ENCODE data around the gene PHLPP1. TPM values are rescaled to one million over a fixed set of nuclear protein-coding genes. Genes with fewer than 3 reads are reported as not detected.

PHLPP1 gene
- total and polyA plus RNA-seq, 8 donors = 2.1 to 77.0 (median 12.5) TPM

DNA sequence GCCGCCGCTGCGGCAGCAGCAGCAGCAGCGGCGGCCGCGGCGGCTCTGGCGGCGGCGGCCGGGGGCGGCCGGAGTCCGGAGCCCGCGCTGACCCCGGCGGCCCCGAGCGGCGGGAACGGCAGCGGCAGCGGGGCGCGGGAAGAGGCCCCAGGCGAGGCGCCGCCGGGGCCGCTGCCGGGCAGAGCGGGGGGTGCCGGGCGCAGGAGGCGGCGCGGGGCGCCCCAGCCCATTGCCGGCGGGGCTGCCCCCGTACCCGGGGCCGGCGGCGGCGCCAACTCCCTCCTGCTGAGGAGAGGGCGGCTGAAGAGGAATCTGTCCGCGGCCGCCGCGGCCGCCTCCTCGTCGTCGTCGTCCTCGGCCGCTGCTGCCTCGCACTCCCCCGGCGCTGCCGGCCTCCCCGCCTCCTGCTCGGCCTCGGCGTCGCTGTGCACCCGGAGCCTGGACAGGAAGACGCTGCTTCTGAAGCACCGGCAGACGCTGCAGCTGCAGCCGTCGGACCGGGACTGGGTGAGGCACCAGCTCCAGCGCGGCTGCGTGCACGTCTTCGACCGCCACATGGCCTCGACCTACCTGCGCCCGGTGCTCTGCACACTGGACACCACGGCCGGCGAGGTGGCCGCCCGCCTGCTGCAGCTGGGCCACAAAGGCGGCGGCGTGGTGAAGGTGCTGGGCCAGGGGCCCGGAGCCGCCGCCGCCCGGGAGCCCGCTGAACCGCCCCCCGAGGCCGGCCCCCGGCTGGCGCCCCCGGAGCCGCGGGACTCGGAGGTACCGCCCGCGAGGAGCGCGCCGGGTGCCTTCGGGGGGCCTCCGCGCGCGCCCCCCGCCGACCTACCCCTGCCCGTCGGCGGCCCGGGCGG lies 646 bp downstream of the PHLPP1 start:
- peak overlapping the region; percentile 91 to 98 (median 97) for H3K27ac ChIP-seq
- H3K36me3 ChIP-seq = no peaks in the 10 kb centered on the region
- intact Hi-C loops (cut with DNase I; ENCODE audit: low total_unique reads) = no loop called here
- H3K27me3 ChIP-seq = no peaks in the 10 kb centered on the region
- H3K9me3 ChIP-seq = no peaks in the 10 kb centered on the region
- TF ChIP-seq, protein P1, sequence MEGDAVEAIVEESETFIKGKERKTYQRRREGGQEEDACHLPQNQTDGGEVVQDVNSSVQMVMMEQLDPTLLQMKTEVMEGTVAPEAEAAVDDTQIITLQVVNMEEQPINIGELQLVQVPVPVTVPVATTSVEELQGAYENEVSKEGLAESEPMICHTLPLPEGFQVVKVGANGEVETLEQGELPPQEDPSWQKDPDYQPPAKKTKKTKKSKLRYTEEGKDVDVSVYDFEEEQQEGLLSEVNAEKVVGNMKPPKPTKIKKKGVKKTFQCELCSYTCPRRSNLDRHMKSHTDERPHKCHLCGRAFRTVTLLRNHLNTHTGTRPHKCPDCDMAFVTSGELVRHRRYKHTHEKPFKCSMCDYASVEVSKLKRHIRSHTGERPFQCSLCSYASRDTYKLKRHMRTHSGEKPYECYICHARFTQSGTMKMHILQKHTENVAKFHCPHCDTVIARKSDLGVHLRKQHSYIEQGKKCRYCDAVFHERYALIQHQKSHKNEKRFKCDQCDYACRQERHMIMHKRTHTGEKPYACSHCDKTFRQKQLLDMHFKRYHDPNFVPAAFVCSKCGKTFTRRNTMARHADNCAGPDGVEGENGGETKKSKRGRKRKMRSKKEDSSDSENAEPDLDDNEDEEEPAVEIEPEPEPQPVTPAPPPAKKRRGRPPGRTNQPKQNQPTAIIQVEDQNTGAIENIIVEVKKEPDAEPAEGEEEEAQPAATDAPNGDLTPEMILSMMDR (IDR thresholded peaks at IDR 0.05) = no peak
- TF ChIP-seq POLR2AphosphoS5 (IDR thresholded peaks at IDR 0.05) = peak in 2 of 3 donors; percentile 4 to 42
- peaks cover 0 to 48% (median 25%) of the 10 kb centered on the region in 4 donors for H3K4me1 ChIP-seq
- 0 to 1% (median 0%) methylated on average over 19 to 118 of the region's 127 CpGs for WGBS, 5 donors
- DNase-seq = peak; percentile 67 to 87
- H3K4me3 ChIP-seq = peak overlapping the region; percentile 65 to 80 (median 74)

DNA sequence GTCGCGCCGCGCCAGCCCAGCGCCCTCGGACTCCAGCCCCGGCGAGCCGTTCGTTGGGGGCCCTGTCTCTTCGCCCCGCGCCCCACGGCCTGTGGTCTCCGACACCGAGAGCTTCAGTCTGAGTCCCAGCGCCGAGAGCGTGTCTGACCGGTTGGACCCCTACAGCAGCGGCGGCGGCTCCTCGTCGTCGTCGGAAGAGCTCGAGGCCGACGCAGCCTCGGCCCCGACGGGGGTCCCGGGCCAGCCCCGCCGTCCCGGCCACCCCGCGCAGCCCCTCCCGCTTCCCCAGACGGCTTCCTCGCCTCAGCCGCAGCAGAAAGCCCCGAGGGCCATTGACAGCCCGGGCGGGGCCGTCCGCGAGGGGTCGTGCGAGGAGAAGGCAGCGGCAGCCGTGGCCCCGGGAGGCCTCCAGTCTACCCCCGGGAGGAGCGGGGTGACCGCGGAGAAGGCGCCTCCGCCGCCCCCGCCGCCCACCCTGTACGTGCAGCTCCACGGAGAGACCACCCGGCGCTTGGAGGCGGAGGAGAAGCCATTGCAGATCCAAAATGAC lies 1.4 kb downstream of the PHLPP1 start:
- Histone ChIP-seq H3K27me3 (no peaks in the 10 kb centered on the region), H3K9me3 (no peaks in the 10 kb centered on the region), H3K36me3 (no peaks in the 10 kb centered on the region), H3K4me3 (peak overlapping the region; percentile 65 to 80 (median 74)), H3K27ac (peak overlapping the region; percentile 63 to 98 (median 94)), H3K4me1 (peaks cover 0 to 48% (median 25%) of the 10 kb centered on the region in 4 donors)
- WGBS, 5 donors = 0 to 1% (median 1%) methylated on average over 3 to 68 of the region's 68 CpGs
- intact Hi-C loops (cut with DNase I; ENCODE audit: low total_unique reads) = no loop called here
- DNase-seq = peak; percentile 45 to 83
- TF ChIP-seq, protein P1 (IDR thresholded peaks at IDR 0.05) = no peak
- no peak for TF ChIP-seq EP300 (IDR thresholded peaks at IDR 0.05)
- no peak for TF ChIP-seq POLR2AphosphoS5 (IDR thresholded peaks at IDR 0.05)
- TF ChIP-seq POLR2A (IDR thresholded peaks at IDR 0.05) = no peak

DNA sequence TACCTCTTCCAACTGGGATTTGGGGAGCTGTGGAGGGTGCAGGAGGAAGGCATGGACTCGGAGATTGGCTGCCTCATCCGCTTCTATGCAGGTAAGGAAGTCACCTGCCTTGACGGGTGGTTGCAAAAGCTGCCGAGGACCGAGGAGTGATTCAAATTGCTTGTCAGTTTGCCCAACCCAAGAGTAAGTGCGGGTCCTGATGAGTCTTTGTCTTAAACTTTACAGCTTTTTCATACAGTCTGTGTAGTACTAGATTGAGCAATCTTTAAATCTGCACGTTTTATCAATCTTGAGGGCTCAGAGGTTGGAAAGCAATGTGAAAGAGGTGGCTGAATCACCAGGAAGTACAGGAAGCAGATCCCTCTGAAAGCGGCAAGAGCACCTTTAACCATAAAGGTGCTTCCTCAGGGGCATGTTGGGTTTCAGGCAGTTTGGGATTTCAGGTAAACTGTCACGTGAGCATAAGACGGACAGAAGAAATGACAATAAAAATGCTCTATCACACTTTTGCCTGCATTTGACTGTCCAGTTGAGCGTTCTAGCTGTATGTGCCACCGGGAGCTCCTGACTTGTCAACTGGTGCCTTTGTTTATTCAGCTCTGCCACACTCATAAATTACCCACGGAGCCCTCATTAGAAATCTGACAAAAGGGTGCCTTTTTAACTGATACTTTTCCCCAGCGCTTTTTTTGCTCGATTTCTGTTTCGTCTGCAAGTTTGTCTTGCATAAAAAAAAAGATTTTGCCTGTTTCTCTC lies 2.0 kb downstream of the PHLPP1 start:
- TF ChIP-seq POLR2AphosphoS5 (IDR thresholded peaks at IDR 0.05) (peak in 1 of 3 donors; percentile 10), EP300 (IDR thresholded peaks at IDR 0.05) (no peak)
- intact Hi-C loops (cut with DNase I; ENCODE audit: low total_unique reads) = no loop called here

DNA sequence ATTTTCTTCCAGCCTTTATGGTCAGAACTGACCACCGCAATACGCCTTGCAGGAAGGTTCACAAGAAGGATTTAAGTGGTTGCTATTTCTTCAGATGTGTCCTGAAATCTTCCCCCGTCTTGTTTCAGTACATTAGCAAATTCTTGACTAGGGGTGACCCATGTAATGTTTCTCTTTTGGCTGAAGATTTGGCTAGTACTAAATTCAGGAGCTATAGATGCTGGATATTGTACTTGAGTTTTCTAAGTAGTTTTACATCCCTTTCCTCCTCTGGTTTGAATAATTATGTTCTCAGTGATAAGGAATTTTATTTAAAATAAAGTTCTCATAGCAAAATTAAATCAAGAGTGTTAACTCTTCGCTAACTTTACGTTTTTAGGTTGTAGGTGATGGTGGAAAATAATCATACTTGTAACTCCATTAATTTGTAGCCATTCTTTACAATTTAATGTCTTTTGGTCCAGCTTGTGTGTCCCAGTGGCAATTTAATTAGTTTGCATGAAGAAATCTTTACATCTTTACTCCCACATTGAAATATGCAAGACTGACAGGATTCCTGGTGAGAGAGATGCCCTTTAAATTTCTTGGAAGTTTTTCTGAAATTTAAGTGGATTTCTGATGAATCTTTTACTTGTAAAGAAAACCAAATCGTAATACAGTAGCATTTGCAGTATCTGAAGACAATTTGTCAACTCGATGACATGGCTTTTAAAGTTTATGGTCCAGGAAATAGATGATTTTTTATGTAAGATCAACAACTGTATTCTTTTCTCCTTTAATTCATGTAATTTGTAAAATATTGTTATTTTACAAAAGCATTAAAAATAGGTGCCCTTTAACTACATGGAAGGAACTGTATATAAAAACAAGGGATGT lies 2.8 kb downstream of the PHLPP1 start:
- peak in 1 of 2 donors; percentile 16 for DNase-seq
- intact Hi-C loops (cut with DNase I; ENCODE audit: low total_unique reads) = no loop called here
- no peak for TF ChIP-seq POLR2A (IDR thresholded peaks at IDR 0.05)
- TF ChIP-seq, protein P1 (IDR thresholded peaks at IDR 0.05) = no peak
- no peak for TF ChIP-seq EP300 (IDR thresholded peaks at IDR 0.05)
- TF ChIP-seq POLR2AphosphoS5 (IDR thresholded peaks at IDR 0.05) = no peak
- 45 to 49% (median 48%) methylated on average over 7 of the region's 7 CpGs for WGBS, 5 donors
- Histone ChIP-seq H3K9me3 (no peaks in the 10 kb centered on the region), H3K27ac (peak overlapping the region in 4 of 5 donors; percentile 63 to 98 (median 96)), H3K4me1 (peaks cover 0 to 51% (median 26%) of the 10 kb centered on the region in 4 donors), H3K27me3 (no peaks in the 10 kb centered on the region), H3K4me3 (peak overlapping the region; percentile 65 to 80 (median 74)), H3K36me3 (no peaks in the 10 kb centered on the region)

More for the DNA sequence above, 2.0 kb downstream of the PHLPP1 start:
- peak; percentile 52 to 73 for DNase-seq
- Histone ChIP-seq H3K27me3 (no peaks in the 10 kb centered on the region), H3K9me3 (no peaks in the 10 kb centered on the region), H3K36me3 (no peaks in the 10 kb centered on the region), H3K4me1 (peaks cover 0 to 48% (median 25%) of the 10 kb centered on the region in 4 donors), H3K4me3 (peak overlapping the region; percentile 65 to 80 (median 74)), H3K27ac (peak overlapping the region; percentile 63 to 98 (median 94))
- 1 to 4% (median 2%) methylated on average over 16 of the region's 16 CpGs for WGBS, 5 donors

All from stomach (tissue), 9 donors.